Stimulated activated CD8-positive, alpha-beta memory T cell treated with anti-CD3 and anti-CD28 coated beads, Interleukin-2, amount 100 ng/mL, for 48 hours (primary cell): ENCODE data around the gene INPP5J.

Experiments
- DNase-seq, 2 donors: peaks; one replicate each; pipeline ENCODE4 v3.0.0-alpha.2; 2020; ENCODE audit warnings: low read depth in 2 of 2

The INPP5J gene

DNA sequence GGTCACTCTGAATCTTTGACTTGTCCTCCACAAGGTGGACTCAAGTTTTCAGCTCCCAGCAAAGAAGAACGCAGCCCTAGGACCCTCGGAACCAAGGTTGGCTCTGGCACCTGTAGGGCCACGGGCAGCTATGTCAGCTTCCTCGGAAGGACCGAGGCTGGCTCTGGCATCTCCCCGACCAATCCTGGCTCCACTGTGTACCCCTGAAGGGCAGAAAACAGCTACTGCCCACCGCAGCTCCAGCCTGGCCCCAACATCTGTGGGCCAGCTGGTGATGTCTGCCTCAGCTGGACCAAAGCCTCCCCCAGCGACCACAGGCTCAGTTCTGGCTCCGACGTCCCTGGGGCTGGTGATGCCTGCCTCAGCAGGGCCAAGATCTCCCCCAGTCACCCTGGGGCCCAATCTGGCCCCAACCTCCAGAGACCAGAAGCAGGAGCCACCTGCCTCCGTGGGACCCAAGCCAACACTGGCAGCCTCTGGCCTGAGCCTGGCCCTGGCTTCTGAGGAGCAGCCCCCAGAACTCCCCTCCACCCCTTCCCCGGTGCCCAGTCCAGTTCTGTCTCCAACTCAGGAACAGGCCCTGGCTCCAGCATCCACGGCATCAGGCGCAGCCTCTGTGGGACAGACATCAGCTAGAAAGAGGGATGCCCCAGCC lies 2.2 kb downstream of the INPP5J start:
- no peak for DNase-seq

DNA sequence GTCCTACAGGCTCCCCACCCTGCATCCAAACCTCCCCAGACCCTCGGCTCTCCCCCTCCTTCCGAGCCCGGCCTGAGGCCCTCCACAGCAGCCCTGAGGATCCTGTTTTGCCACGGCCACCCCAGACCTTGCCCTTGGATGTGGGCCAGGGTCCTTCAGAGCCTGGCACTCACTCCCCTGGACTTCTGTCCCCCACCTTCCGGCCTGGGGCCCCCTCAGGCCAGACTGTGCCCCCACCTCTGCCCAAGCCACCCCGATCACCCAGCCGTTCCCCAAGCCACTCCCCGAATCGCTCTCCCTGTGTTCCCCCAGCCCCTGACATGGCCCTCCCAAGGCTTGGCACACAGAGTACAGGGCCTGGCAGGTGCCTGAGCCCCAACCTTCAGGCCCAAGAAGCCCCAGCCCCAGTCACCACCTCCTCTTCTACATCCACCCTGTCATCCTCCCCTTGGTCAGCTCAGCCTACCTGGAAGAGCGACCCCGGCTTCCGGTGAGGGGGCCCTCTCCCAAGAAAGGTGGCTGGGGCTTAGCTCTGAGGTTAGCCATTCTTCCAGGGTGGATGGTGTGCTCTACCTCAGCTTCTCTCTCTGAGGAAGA lies 2.9 kb downstream of the INPP5J start:
- no peak for DNase-seq

DNA sequence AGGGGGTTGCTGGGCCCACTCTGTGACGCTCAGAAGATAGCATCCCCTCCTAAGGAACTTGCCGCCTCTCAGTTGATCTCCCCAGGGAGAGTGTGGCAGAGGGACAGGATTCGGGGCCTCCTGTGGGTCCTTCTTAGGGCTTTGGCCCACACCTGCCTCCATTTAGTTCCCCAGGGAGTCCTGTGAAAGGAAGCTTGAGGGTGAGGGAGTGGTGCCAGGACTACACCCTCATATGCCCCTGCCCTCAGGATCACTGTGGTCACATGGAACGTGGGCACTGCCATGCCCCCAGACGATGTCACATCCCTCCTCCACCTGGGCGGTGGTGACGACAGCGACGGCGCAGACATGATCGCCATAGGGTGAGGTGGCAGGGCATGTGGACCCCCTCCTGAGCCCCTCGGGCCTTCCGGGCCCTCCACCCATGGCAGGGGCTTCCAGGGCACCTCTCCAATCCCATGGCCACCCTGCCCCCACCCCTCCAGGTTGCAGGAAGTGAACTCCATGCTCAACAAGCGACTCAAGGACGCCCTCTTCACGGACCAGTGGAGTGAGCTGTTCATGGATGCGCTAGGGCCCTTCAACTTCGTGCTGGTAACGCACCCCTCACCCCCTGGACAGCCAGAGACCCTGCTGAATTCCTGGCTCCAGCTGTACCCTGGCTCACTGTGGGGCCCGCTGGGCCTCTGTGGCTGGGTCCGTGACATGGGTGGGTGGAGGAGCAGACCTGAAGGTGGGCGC lies 3.5 kb downstream of the INPP5J start:
- no peak for DNase-seq

DNA sequence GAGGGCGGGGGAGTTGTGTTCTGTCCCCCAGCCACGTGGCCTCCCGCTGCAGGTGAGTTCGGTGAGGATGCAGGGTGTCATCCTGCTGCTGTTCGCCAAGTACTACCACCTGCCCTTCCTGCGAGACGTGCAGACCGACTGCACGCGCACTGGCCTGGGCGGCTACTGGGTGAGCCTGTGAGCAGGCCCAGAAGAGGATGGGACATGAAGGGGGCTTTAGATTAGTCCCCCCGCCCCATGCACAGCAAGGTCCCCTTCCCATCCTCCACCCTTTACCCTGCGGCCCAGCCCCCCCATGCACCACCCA lies 4.1 kb downstream of the INPP5J start:
- no peak for DNase-seq

DNA sequence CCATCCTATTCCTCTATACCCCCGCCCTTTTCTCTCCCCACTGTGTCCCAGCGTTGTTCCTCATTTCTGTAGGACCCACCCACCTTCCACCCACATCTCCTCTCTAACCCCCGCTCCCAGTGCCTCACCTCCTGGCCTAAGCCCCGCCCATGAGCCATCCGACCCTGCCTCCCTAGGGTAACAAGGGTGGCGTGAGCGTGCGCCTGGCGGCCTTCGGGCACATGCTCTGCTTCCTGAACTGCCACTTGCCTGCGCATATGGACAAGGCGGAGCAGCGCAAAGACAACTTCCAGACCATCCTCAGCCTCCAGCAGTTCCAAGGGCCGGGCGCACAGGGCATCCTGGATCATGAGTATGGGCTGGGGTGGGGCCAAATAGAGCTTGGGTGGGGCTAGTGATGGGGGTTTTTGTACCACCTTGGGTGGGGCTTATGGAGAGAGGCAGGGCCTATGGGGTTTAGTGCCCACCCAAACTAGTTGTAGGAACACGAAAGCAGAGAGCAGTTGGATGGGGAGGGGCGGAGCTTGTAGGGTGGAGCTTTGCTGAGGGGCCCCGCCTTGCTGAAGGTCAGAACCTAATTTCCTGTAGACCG lies 4.5 kb downstream of the INPP5J start:
- no peak for DNase-seq

DNA sequence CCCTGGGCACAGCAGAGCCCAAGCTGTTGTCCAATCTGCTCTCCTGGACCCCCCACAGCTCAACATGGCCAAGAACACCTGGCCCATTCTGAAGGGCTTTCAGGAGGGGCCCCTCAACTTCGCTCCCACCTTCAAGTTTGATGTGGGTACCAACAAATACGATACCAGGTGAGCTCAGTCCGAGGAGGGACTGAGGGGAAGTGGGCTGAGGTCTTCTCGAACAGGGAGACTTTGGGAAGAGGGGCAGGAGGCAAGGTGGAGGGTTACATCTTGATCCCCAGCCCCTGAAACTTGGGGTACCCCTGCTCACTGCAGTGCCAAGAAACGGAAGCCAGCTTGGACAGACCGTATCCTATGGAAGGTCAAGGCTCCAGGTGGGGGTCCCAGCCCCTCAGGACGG lies 5.4 kb downstream of the INPP5J start:
- DNase-seq = no peak

DNA sequence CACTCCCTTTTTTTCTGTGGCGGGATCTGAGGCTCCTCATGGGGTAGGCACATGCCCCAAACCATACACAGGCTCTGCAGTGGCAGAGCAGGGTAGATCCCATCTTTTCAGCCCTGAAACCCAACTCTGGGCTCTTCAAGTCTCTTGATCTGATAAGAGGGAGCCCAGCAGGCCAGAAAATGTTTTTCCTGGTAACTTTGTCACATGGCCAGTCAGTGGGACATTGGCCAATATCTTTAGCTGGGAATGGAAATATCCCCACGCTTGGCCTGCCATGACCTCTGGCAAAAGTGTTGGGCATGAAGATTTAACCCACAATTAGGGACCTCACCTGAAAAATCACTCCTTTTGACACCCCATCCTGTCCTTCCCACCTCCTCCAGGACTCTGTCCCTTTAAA lies 8.1 kb downstream of the INPP5J start:
- no peak for DNase-seq

DNA sequence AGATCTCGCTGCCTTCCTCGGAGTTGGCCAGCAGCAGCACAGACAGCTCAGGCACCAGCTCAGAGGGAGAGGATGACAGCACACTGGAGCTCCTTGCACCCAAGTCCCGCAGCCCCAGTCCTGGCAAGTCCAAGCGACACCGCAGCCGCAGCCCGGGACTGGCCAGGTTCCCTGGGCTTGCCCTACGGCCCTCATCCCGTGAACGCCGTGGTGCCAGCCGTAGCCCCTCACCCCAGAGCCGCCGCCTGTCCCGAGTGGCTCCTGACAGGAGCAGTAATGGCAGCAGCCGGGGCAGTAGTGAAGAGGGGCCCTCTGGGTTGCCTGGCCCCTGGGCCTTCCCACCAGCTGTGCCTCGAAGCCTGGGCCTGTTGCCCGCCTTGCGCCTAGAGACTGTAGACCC lies 11.1 kb downstream of the INPP5J start:
- DNase-seq = no peak

DNA sequence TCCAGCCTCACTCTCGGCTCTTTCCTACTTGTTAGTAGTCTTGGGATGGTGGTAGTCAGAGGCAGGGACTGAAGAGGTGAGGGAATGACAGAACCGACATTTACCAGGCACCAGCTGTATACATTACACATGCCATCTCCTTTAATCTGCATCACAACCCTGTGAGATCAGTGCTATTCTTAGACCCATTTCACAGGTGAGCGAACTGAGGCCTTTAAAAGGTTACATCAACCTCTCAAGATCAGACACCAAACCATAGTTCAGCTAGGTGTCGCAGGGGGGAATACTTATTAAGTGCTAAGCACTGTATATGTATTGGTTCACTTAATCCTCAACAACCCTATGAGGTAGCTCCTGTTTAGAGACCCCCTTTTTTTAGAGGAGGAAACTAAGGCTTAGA lies 11.9 kb downstream of the INPP5J start:
- no peak for DNase-seq

DNA sequence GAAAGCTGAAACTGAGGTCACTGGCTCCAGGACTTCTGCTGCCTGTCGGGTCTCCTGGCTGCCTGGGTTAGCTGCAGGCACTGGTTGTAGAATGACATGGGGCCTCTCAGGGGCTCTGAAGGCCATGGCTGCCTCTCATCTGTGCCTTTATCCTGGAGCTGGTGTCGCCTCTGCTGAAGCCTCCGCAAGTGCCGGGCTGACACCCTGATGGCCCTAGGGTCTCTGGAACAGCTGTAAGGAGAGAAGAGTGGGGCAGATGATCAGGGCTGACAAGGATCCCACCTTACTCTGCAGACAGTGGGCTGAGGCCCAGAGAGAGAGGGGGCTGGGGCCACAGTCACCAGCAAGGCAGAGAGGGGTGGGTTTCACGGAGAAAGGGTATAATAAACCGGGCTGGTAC lies 12.9 kb downstream of the INPP5J start:
- DNase-seq = no peak

DNA sequence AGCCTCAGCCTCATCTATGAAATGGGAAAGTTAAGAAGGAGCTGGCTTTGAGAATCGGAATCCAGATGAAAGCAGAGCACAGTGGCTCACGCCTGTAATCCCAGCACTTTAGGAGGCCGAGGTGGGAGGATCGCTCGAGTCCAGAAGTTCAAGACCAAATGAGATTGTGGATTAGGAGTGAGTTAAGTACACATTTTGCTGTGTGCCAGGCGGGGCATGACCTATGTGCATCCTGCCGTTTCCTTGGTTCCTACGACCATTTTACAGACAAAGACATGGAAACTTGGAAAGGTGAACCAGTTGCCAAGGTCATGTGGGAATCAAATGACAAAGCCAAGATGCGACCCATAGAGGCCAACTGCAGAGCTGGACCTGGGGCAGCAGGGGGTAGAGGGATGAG lies 13.4 kb downstream of the INPP5J start:
- no peak for DNase-seq

DNA sequence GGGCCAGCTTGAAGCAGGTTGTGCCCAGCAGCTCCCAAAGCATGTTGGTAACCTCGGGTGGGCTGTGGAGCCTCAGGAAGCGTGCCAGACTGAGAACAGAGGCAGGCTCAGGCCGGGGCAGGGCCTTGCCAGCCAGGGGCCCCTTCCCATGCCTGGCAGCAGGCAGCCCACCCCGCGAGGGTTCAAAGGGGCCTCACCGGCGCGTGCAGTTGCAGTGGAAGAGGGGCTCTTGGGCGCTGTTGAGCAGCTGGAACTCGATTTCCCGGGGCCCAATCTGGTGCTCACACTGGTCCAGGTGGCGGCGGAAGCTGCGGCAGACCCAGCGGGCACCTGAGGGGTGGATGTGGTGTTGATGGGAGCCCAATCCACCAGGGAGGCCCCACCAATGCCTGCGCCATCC lies 13.9 kb downstream of the INPP5J start:
- no peak for DNase-seq

DNA sequence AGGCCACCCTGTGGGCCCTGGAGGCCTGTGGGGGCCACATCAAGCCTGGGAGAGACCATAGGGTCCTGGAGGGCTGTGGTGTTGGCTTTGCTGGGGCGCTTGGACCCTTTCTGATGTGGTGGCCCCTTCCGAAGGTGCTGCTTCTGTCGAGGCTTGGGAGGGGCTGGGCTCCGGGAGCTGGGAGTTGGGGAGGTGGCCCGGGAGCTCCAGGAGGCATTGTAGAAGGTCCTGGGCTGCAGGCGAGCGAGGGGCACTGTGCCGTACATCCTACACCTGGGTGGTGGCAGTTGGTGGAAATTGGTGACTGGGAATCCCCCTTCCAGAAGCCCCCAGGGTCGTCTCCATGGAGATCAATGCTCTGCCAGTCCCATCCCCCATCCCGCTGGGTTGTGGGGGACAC lies 15.0 kb downstream of the INPP5J start:
- no peak for DNase-seq

DNA sequence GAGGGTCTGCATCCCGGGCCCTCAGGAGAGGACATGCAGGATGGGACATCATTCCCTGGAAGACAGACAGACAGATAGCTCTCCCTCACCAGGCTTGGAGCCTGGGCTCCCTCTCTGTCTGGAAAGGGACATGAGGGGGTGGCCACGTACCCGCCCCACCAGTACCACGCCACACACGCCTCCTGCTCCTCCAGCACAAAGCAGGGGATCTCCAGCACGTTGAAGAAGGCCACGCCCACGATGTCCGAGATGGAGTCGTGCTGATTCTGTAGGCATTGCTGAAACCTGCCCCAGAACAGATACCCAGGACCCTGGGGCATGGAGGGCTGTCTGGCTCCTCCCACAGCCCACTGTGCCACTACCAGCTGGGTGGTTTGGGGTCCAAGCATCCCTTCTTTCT lies 15.4 kb downstream of the INPP5J start:
- no peak for DNase-seq

DNA sequence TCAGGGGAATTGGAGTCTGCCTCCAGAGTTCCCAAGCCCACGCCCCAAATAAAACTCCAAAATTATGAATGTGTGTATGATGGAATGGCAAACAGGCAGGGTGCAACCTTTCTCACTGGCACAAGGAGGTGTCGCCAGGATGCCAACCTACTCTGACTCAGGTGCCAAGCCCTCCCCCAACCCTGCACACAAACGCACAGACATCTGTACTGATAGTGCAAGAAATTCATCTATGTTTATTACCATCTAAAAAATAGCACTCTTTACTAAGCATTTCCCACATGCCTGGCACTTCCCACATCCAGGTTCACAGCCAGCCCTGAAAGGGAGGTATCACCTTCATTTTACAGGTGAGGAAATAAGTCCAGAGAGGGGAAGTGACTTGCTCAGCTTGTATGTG lies 16.3 kb downstream of the INPP5J start:
- DNase-seq = no peak

DNA sequence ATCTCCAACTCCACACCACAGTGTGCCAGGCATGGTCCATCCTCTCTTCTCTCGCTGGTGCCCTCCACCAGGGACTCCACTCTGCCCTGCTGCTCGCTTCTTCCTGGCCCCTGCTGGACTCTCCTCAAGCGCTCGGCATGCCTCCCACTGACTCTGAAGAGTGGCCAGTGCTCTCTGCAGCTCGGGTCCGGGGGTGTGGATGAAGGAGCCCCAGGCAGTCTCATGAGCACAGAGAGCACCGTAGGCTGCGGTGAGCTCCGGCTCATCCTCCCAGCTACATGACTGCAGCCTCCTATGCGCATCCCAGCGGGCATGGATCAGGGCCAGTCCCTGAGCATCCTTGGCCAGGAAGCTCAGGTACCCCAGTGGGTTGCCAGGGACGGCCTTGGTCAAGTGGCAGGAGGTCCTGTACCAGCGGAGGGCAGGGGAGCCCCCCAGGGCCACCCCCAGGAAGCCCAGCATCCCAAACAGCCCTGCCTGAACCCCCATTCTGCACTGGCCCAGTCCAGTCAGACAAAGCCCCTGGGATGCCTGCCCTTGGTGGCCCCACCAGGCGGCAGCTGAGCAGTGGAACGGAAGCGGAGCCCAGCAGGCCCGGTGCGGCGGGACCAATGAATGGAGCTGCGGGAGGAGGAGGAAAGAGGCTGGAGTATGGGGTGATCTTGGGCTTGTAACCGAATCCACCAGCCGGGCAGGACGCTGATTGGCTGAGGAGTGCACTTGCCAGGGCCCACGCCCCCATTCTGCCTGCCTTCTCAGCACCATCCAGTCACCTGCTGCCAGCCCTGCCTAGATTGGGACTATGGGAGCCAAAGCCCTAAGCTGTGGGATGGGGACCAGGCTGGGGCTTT lies 17.3 kb downstream of the INPP5J start, which contains the start of gene PLA2G3:
Gene PLA2G3, minus strand, starts transcription at position 643 of the 851 bp plus-strand sequence. Its CDS starts 154 bp downstream, at position 489.
- no peak for DNase-seq

DNA sequence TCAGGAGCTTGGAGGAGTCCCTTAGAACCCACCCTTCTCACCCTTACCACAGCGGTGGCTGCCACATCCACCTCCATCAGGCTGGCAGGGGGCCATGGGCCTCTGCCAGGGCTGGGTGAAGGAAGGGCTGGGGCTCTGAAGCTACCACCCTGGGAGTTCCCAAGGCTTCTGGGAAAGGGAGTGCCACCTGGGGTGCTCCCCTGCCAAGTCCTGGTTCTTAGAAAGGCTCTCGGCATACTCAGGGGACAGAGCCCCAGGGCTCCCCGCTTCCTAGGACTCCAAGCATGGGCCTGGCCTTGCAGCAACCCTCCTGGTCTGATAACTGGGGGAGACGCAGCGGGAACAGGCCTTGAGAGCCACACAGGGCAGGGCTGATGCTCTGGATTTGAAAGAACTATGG lies 18.0 kb downstream of the INPP5J start:
- no peak for DNase-seq

DNA sequence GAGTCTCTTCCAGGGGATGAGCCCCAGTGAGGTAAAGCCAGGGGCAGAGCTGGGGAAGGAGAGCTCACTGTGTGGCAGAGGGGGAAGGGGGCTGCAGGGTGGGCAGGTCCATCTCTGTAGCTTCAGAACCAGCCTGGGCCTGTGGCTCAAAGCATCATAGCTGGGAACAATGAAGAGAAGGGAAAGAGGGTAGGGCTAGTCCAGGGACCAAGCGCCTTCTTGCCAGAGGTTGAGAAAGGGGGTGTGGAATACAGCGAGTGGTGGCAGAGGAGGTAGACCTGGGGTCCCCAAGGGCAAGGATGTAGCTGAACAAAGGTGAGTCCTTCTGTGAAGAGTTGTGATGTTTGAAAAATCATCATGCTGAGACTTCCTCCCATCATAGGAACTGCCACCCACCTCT lies 18.8 kb downstream of the INPP5J start:
- no peak for DNase-seq

DNA sequence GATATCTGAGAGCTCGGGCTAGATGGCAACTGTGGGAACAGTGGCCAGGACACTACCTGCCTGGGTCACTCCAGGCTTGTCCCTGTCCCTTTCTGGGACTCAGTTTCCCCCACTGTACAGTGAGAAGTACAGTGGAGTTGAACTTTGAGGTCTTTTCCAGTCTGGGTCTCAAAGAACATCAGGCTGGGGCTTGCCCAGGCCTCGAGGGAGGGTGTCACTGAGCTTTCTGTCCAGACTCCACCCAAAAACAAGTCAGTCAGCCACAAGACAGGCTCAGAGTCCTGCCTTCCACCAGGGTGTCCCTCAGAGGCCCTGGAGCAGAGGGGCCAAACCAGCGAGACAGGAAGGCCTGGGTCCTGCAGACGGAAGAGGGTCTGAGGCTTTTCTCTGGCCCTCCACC lies 19.5 kb downstream of the INPP5J start:
- DNase-seq = no peak

DNA sequence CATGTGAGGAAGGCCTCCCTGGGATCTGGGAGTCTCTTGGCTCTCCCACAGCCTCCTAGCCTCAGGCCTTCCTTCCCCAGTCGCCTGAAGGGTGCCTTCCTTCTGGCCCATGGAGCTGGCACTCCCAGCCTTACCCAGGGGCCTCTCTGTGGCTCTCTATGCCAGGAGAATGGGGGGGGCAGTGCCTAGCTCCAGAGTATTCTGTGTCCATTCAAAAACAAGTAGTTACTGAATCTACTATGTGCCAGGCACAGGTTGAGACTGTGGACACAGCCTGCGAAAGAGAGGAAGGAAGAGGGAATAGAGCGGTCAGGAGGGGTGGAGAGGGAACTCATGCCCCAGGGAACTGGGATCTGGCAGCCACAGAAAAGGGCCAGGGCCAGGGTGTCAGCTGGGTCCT lies 20.3 kb downstream of the INPP5J start:
- no peak for DNase-seq

DNA sequence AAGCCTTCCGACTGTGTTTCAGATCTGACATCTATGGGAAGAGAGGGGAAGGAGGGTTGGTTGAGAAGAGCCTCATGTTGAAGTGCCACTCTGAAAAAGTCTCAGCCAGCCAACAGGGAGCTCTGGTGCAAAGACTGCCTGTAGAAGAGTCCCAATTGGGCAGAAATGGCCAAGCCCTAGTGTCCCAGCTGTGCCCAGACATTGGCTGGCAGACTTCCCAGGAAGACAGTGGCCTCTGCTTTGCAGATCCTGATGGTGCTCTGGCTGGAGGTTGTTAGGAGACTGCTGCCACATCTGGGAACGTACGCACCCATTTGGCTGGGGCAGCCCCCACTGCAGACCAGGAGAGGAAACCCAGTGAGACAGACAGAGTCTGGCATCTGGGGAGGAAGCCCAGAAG lies 20.8 kb downstream of the INPP5J start:
- no peak for DNase-seq

DNA sequence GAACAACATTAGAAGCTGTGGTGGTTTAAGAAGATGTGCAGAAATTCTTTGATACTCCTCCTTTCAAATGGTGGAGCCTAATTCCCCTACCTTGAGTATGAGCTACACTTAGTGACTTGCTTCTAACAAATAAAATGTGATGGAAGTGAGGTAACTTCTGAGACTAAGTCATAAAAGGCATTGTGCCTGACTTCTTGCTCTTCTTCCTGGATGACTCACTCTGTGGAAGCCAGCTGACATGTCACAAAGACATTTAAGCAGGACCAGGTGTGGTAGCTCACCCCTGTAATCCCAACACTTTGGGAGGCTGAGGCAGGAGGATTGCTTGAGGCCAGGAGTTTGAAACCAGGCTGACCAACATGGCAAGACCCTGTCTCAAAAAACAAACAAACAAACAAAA lies 21.5 kb downstream of the INPP5J start:
- no peak for DNase-seq
